Nucleus accumbens (tissue), 56 donors: Measurements from ENCODE around the gene PBX4.

Source experiments
- DNase-seq, 56 donors: peaks; one replicate each; lab custom pipeline; 2025; lab: John Stamatoyannopoulos, UW

Gene PBX4

GRCh38 chr19:19649580-19649995 is 31.1 kb upstream of the PBX4 start:
- no peak for DNase-seq

- DNase-seq = no peak
Observed at GRCh38 chr19:19649155-19649554, 30.7 kb upstream of the PBX4 start.

- no peak for DNase-seq
Observed at GRCh38 chr19:19647037-19647835, 28.7 kb upstream of the PBX4 start.

GRCh38 chr19:19645233-19645870 is 26.9 kb upstream of the PBX4 start:
- no peak for DNase-seq

- DNase-seq = peak in 1 of 56 donors; percentile 23
Observed at GRCh38 chr19:19644054-19644388, 25.5 kb upstream of the PBX4 start.

GRCh38 chr19:19643158-19644053 is 24.9 kb upstream of the PBX4 start, which contains the start of gene GMIP:
TSS of gene GMIP (minus strand) at chr19:19643657. CDS start at chr19:19643529, 128 bp downstream.
- DNase-seq = peak in 41 of 56 donors; percentile 6 to 81 (median 42)

- DNase-seq = no peak
Observed at GRCh38 chr19:19642506-19643157, 24.1 kb upstream of the PBX4 start.

GRCh38 chr19:19637523-19638251 is 19.2 kb upstream of the PBX4 start:
- no peak for DNase-seq

GRCh38 chr19:19637186-19637522 is 18.7 kb upstream of the PBX4 start:
- DNase-seq = no peak

GRCh38 chr19:19636573-19637185 is 18.2 kb upstream of the PBX4 start:
- DNase-seq = no peak

GRCh38 chr19:19635313-19635702 is 16.8 kb upstream of the PBX4 start:
- no peak for DNase-seq

GRCh38 chr19:19634516-19635312 is 16.2 kb upstream of the PBX4 start:
- DNase-seq = no peak

- no peak for DNase-seq
Observed at GRCh38 chr19:19633711-19634515, 15.4 kb upstream of the PBX4 start.

GRCh38 chr19:19632661-19633060 is 14.2 kb upstream of the PBX4 start:
- DNase-seq = no peak

GRCh38 chr19:19631346-19631745 is 12.9 kb upstream of the PBX4 start:
- no peak for DNase-seq

- no peak for DNase-seq
Observed at GRCh38 chr19:19630426-19630825, 11.9 kb upstream of the PBX4 start.

GRCh38 chr19:19630062-19630414 is 11.6 kb upstream of the PBX4 start:
- DNase-seq = no peak
